ENCODE measurements around the gene OR56A5. TPM values are rescaled to one million over a fixed set of nuclear protein-coding genes. Genes with fewer than 3 reads are reported as not detected.

Gene OR56A5
- total and polyA plus RNA-seq, 8 donors, result not detected

GRCh38 chr11:5922749-5923426 lies 45.4 kb downstream of the OR56A5 start:
- H3K4me3 ChIP-seq, result no peak overlapping the region
- no peak for ATAC-seq

More at GRCh38 chr11:5922749-5923426, 45.4 kb downstream of the OR56A5 start:
- Histone ChIP-seq H3K9me3 (peaks cover 0 to 10% of the 10 kb centered on the region in 2 donors), H3K27me3 (no peaks in the 10 kb centered on the region), H3K4me1 (no peaks in the 10 kb centered on the region), H3K36me3 (no peaks in the 10 kb centered on the region), H3K27ac (no peak overlapping the region)
- intact Hi-C loops (cut with DNase I), result no loop called here
- DNase-seq, result no peak
- no peak for TF ChIP-seq CTCF (IDR thresholded peaks at IDR 0.05)

Other genes with a start within 250 kb of the OR56A5 start
- not detected for gene OR56B1, start 232.0 kb downstream of the OR56A5 start, total RNA-seq
- not detected for gene OR56B1, start 232.0 kb downstream of the OR56A5 start, polyA plus RNA-seq (ENCODE audit: insufficient read length in 6 of 6)
- gene OR52N4, start 214.3 kb downstream of the OR56A5 start, total RNA-seq, result under 1 TPM in 1 of 2 donors, not detected in 1; 0.37 TPM
- gene OR52N4, start 214.3 kb downstream of the OR56A5 start, polyA plus RNA-seq (ENCODE audit: insufficient read length in 6 of 6), result under 1 TPM in 1 of 6 donors, not detected in 5; 0.18 TPM
- not detected for gene OR52N5, start 185.1 kb downstream of the OR56A5 start, total RNA-seq
- gene OR52N5, start 185.1 kb downstream of the OR56A5 start, polyA plus RNA-seq (ENCODE audit: insufficient read length in 6 of 6), result not detected
- not detected for gene OR52N1, start 177.2 kb downstream of the OR56A5 start, total RNA-seq
- not detected for gene OR52N1, start 177.2 kb downstream of the OR56A5 start, polyA plus RNA-seq (ENCODE audit: insufficient read length in 6 of 6)
- gene OR52N2, start 159.6 kb downstream of the OR56A5 start, total RNA-seq, result not detected
- under 1 TPM in 2 of 6 donors, not detected in 4; 0.16 to 0.18 TPM for gene OR52N2, start 159.6 kb downstream of the OR56A5 start, polyA plus RNA-seq (ENCODE audit: insufficient read length in 6 of 6)
- not detected for gene OR52E6, start 126.6 kb downstream of the OR56A5 start, total RNA-seq
- not detected for gene OR52E6, start 126.6 kb downstream of the OR56A5 start, polyA plus RNA-seq (ENCODE audit: insufficient read length in 6 of 6)
- not detected for gene OR52E8, start 110.8 kb downstream of the OR56A5 start, total RNA-seq
- gene OR52E8, start 110.8 kb downstream of the OR56A5 start, polyA plus RNA-seq (ENCODE audit: insufficient read length in 6 of 6), result not detected
- not detected for gene OR52E4, start 87.9 kb downstream of the OR56A5 start, total RNA-seq
- gene OR52E4, start 87.9 kb downstream of the OR56A5 start, polyA plus RNA-seq (ENCODE audit: insufficient read length in 6 of 6), result not detected
- gene OR52E5, start 75.3 kb downstream of the OR56A5 start, total RNA-seq, result not detected
- not detected for gene OR52E5, start 75.3 kb downstream of the OR56A5 start, polyA plus RNA-seq (ENCODE audit: insufficient read length in 6 of 6)
- not detected for gene OR56A3, start 26.2 kb downstream of the OR56A5 start, total RNA-seq
- gene OR56A3, start 26.2 kb downstream of the OR56A5 start, polyA plus RNA-seq (ENCODE audit: insufficient read length in 6 of 6), result not detected
- gene OR52L1, start 18.5 kb upstream of the OR56A5 start, total RNA-seq, result not detected
- not detected for gene OR52L1, start 18.5 kb upstream of the OR56A5 start, polyA plus RNA-seq (ENCODE audit: insufficient read length in 6 of 6)
- gene OR56A4, start 38.5 kb upstream of the OR56A5 start, total RNA-seq, result not detected
- gene OR56A4, start 38.5 kb upstream of the OR56A5 start, polyA plus RNA-seq (ENCODE audit: insufficient read length in 6 of 6), result under 1 TPM in 5 of 6 donors, not detected in 1; 0.04 to 0.09 (median 0.06) TPM
- gene OR56A1, start 62.3 kb upstream of the OR56A5 start, total RNA-seq, result under 1 TPM in 1 of 2 donors, not detected in 1; 0.03 TPM
- gene OR56A1, start 62.3 kb upstream of the OR56A5 start, polyA plus RNA-seq (ENCODE audit: insufficient read length in 6 of 6), result not detected
- gene OR56B4, start 139.2 kb upstream of the OR56A5 start, total RNA-seq, result not detected
- gene OR56B4, start 139.2 kb upstream of the OR56A5 start, polyA plus RNA-seq (ENCODE audit: insufficient read length in 6 of 6), result under 1 TPM in 4 of 6 donors, not detected in 2; 0.13 to 0.20 (median 0.18) TPM
- gene OR52B2, start 201.8 kb upstream of the OR56A5 start, total RNA-seq, result under 1 TPM in 1 of 2 donors, not detected in 1; 0.34 TPM
- not detected for gene OR52B2, start 201.8 kb upstream of the OR56A5 start, polyA plus RNA-seq (ENCODE audit: insufficient read length in 6 of 6)
- not detected for gene OR52W1, start 230.7 kb upstream of the OR56A5 start, total RNA-seq
- under 1 TPM in 2 of 6 donors, not detected in 4; 0.24 to 0.29 TPM for gene OR52W1, start 230.7 kb upstream of the OR56A5 start, polyA plus RNA-seq (ENCODE audit: insufficient read length in 6 of 6)
- not detected for gene C11orf42, start 237.1 kb upstream of the OR56A5 start, total RNA-seq
- gene C11orf42, start 237.1 kb upstream of the OR56A5 start, polyA plus RNA-seq (ENCODE audit: insufficient read length in 6 of 6), result 1 to 10 TPM in 3 of 6 donors, under 1 TPM in 3; 0.47 to 2.2 (median 0.95) TPM